Islet of Langerhans (tissue), 1 donor: ENCODE data around the gene MCRIP1.
A peak's percentile ranks its signal among the peaks of the same experiment; 100 is the strongest.

Experiments used
- FAIRE-seq: peaks from one replicate; lab custom pipeline; 2011; peaks lifted over from hg19 to GRCh38; lab: Jason Lieb, UNC

MCRIP1 gene

DNA sequence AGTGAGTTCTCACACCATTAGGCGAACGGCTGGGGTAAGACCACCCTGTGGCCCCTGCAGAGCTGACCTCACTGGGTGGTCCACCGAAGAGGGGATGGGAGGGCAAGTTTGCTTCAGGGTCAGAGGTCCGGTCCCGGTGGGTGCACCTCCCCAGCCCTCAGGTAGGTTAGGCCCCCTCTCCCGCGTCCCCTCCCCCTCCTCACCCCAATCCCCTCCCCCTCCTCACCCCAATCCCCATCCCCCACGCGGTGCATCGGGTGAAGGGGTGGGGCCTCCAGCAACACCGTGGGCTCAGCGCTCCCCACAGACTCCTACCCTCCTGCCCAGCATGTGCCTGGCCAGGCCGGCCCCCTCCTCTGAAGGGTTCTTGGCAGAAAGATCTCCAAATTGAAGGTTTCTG is 13.4 kb downstream of the MCRIP1 start:
- no peak for FAIRE-seq

DNA sequence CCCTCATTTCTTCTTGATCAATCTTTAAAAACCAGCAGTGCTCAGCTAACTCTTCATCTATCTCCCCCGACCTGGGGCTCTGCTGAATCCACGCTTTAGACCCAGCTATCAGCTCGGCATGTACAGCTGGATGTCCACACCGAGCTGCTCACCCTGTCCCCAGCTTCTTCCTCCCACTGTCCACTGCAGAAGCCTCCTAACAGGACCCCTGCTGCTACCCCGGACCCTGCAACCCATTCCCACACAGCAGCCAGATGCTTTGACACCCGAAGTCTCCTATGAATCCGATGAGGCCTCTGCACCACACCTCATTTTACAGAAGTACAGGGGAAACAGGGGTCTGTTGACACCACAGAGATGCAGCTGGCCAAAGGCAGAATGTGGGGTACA is 15.3 kb downstream of the MCRIP1 start:
- FAIRE-seq: no peak

DNA sequence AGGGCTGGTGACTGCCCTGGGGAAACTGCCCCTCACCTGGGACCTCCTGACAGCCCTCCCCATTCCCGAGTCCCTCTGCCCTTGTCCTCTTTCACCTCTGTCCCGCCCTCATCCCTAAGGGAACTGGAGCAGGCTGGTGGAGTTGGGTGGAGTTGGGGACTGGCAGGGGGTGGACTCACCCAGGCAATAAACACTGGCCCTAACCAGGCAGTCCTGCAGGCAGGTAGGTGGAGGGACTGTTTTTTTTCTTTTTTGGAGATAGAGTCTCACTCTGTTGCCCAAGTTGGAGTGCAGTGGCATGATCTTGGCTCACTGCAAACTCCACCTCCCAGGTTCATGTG is 17.5 kb downstream of the MCRIP1 start:
- FAIRE-seq: no peak

DNA sequence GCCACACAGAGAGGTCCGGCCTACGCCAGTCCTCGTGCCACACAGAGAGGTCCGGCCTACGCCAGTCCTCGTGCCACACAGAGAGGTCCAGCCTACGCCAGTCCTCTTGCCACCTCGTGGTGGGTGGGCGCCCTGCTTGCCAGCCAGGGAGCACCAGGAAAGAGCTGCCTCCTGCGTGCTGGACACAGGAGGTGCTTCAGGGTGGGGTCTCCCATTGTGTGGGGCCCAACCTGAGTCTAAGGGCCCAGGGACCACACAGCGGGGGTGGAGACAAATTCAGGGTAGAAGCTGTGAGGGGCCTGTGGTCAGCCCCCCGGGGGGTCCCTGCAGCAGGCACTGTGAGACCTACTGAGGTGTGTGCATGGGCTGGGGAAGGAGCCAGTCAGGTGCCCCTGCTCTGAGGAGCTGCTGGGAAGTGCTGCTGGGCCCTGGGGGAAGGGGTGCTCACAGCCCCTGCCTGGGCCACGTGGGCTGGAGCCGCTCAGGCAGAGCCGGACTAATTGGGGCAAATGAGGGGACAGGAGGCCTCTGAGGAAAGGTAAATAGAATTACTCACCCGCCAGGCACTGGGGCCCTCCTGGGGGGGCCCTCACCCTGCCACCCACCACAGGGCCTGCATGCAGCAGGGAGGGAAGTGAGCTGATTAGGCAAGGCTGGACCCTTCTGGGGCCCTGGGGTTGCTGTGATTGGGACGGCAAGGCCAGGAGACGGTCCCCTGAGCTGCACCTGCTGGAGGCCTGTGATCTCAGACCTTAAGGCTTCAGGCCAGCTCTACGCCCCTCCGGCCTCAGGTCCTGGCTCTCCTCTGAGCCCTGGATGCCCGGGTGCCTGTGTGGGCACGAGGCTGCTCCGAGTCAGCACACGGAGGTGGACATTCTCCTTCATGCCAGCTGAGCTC is 18.1 kb downstream of the MCRIP1 start:
- peak; percentile 88 for FAIRE-seq

DNA sequence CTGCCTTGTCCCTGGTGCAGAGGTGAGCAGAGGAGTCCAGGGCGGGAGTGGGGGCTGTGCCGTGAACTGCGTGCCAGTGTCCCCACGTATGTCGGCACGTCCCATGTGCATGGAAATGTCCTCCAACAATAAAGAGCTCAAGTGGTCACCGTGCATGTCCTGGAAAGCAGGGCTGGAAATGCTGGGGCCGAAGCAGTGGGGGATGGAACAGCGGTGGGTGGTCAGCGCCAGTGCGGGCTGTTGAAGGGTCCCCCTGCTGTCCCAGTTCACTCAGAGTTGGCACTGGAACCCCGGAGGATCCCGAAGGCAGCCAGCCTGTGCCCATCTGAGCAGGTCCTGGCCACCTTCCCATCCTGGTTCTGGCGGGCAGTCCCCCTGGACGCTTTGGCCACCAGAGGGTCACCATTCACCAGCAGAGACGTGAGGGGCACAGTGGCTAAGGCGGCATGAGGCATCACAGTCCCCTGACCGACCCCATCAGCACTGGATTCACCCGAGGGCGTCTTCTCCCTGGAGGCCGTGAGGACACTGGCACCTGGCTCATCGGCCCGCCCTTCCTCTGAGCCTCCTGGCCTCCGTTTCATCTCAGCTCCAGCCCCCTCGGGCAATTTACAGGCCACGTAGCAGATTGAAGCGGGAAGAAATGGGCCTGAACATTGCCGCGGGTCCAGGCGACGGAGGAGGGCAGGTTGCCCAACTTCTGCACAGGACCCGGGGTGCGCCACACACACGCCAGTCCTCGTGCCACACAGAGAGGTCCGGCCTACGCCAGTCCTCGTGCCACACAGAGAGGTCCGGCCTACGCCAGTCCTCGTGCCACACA is 19.0 kb downstream of the MCRIP1 start:
- no peak for FAIRE-seq

DNA sequence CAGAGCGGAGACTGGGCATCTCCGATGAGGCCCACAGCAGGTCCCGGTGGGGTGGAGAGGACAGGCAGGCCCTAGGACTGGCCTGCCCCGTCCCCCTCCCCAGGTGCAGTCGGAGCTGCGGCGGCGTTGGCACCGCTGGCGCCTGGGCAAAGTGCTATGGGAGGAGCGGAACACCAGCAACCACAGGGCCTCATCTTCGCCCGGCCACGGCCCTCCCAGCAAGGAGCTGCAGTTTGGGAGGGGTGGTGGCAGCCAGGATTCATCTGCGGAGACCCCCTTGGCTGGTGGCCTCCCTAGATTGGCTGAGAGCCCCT is 19.8 kb downstream of the MCRIP1 start:
- no peak for FAIRE-seq

DNA sequence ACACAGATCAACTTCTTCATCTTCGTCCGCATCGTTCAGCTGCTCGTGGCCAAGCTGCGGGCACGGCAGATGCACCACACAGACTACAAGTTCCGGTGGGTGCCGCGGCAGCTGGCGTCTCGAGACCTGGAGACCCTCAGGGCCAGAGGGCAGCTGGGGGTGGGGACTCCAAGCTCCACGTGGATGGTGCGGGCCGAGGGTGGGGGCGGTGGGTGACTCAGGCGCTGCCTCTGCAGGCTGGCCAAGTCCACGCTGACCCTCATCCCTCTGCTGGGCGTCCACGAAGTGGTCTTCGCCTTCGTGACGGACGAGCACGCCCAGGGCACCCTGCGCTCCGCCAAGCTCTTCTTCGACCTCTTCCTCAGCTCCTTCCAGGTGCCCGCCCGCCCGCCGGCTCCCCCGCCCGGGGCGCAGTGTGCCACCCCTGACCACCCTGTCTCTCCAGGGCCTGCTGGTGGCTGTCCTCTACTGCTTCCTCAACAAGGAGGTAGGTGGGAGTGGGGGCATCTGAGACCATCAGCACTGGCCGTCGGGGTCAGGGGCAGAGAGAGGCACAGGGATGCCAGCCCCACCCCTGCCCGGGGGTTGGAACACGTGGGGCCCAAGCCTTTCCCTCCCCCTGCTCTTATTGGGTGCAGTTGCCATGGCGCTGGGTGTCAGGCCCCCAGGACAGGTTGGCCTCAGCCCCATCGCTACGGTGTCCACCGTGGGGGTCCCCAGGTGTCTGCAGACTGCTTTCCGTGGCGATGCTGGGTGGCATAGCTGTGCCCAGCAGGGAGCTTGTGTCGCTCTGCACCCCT is 20.3 kb downstream of the MCRIP1 start:
- no peak for FAIRE-seq

DNA sequence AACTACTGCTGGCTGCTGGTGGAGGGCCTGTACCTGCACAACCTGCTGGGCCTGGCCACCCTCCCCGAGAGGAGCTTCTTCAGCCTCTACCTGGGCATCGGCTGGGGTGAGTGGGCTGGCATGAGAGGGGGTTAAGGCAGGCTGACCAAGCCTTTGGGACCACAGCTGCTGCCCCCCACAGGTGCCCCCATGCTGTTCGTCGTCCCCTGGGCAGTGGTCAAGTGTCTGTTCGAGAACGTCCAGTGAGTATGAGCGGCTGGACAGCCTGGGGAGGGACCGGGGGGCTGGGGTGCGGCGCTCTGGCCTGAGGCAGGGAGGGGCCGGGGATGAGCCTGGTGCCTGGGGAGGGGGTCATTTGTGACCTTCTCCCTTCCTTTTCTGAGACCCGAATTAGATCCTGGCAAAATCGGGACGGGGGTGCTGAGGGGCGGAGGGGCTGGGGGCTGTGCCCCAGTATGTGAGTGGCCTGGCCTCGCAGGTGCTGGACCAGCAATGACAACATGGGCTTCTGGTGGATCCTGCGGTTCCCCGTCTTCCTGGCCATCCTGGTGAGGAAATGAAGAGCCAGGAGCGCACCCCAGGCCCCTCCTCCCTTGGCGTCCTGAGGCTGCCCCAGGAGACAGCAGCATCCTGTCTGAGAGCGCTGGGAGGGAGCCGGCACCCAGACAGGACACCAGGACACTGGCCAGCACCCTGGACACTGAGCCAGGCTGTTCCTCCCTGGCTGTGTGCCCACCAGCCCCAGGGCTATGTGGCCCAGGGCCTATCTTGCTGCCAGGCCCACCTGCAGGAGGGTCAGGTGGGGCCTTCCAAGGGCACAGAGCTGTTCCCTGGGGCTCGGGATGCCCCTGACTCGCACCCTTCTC is 21.2 kb downstream of the MCRIP1 start:
- no peak for FAIRE-seq

DNA sequence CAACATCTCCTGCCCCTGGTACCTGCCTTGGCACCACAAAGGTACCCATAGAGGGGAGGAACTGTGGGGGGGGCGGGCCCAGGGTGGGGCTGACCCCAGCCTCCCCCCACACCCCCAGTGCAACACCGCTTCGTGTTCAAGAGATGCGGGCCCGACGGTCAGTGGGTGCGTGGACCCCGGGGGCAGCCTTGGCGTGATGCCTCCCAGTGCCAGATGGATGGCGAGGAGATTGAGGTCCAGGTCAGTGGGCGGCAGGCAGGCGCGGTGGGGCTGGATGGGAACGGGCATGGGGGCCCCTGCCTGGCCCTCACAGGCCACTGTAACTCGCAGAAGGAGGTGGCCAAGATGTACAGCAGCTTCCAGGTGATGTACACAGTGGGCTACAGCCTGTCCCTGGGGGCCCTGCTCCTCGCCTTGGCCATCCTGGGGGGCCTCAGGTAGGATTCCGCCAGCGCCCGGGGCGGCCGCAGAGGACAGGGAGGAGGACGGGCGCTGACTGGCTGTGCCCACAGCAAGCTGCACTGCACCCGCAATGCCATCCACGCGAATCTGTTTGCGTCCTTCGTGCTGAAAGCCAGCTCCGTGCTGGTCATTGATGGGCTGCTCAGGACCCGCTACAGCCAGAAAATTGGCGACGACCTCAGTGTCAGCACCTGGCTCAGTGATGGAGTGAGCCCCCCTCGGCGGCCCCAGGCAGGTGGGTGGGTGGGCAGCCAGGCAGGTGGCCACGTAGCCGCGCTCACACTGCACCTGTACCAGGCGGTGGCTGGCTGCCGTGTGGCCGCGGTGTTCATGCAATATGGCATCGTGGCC is 22.0 kb downstream of the MCRIP1 start:
- FAIRE-seq: no peak

DNA sequence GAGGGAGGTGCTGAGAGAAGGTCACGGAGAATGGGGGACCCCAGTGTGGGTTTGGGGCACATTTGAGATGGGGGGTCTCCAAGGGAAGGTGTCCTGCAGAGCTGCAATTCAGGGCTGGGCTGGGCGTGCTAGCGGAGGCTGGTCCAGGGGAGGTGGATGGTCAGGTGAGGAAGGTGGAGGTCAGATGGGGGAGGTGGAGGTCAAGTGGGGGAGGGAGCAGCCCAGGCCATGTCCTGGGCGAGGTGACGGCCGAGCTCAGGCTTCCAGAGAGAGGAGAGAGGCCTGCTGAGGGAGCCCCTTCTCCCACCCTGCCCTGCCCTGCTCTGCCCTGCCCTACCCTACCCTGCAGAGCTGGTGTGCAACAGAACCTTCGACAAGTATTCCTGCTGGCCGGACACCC is 22.6 kb downstream of the MCRIP1 start:
- FAIRE-seq: no peak

DNA sequence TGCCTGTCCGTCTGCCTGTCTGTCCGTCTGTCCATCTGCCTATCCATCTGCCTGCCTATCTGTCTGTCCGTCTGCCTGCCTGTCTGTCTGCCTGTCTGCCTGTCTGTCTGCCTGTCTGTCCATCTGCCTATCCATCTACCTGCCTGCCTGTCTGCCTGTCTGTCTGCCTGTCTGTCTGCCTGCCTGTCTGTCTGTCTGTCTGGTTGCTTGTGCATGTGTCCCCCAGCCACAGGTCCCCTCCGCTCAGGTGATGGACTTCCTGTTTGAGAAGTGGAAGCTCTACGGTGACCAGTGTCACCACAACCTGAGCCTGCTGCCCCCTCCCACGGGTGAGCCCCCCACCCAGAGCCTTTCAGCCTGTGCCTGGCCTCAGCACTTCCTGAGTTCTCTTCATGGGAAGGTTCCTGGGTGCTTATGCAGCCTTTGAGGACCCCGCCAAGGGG is 23.5 kb downstream of the MCRIP1 start:
- FAIRE-seq: no peak

DNA sequence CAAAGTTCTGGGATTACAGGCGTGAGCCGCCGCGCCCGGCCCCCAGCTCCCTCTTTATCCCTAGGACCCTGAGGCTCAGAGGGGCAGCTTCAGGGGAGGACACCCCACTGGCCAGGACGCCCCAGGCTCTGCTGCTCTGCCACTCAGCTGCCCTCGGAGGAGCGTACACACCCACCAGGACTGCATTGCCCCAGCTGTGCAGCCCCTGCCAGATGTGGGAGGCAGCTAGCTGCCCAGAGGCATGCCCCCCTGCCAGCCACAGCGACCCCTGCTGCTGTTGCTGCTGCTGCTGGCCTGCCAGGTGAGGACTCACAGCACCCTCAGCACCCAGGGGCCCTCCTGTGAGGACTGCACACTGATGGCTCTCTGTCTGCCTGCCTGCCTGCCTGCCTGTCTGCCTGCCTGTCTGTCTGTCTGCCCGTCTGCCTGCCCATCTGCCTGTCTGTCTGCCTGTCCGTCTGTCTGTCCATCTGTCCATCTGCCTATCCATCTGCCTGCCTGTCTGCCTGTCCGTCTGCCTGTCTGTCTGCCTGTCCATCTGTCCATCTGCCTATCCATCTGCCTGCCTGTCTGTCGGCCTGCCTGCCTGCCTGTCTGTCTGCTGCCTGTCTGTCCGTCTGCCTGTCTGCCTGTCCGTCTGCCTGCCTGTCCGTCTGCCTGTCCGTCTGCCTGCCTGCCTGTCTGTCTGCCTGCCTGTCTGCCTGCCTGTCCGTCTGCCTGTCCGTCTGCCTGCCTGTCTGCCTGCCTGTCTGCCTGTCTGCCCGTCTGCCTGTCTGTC is 24.1 kb downstream of the MCRIP1 start:
- FAIRE-seq: no peak

DNA sequence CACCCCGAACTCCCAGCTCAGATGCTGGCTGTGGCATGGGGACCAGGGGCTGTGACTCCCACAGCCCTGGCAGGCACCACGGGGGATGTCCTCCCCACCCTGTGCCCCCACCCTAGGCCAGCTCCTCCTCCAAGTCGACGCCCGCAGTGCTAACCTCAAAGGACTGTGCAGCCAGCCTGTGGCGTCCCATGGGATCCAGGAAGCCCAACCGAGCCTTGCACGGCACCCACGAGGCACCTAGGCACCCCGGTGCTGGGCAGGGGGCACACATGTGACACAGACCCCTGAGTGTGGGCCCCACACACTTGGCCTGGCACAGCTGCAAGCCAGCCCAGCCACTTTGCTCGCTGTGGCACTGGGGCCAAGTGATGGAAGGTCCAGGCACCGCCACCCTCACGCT is 25.3 kb downstream of the MCRIP1 start:
- FAIRE-seq: no peak

DNA sequence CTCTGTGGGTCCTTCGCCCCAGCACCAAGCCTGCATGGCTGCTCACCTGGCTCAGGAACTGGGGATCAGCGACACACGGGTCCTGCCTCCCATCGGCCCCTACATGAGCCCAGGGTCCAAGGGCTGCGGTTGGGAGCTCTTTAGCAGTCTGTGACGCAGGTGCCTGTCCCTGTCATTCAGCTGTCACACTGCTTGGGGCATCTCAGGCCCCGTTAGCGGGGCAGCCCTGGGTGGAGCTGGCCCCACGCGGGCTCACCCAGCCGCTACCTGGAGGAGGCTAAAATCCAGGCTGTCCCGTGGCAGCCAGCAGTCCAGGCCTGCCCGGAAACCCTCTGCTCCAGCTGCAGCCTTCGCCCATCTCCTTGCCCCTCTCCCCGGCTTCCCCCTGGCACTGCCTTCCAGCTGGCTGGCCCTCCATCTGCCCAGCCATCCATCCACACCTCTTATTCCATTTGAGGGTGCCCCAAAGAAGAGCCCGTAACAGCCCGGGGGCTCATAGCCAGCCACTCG is 25.8 kb downstream of the MCRIP1 start:
- FAIRE-seq: no peak

DNA sequence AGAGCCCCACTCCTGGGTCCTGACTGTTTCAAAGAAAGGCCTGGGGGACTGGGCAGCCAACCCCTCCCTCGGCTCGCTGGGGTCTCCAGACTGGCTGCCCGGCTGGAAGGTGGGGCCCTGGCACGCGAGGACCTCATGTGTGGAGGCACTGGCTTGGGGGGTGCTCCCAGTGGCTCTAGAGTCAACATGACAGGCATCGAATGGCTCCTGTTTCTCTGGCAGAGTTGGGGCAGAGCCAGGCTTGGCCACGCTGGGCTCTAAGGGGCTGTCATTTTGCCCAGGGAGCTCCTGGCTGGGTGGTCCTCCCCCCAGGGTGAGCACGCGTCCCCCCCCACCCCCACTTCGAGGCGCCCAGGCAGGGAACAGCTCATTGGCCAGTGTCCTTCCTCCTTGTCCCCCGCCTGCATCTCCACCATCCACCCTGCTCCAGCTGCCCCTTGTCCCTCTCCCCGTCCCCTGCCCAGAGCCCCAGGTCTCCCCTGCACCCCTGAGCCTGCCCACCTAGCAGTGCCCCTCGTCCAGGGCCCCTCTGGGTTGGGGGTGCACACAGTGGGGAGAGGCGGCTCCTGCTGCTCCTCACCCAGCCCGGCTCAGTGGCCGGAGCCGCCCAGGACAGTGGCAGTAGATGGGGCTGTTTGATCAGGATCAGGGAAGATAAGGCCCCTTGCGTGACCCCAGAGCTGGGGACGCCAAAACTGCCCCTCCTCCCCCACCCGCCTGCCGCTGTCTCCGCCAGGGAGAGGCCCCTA is 26.5 kb downstream of the MCRIP1 start:
- FAIRE-seq: no peak

DNA sequence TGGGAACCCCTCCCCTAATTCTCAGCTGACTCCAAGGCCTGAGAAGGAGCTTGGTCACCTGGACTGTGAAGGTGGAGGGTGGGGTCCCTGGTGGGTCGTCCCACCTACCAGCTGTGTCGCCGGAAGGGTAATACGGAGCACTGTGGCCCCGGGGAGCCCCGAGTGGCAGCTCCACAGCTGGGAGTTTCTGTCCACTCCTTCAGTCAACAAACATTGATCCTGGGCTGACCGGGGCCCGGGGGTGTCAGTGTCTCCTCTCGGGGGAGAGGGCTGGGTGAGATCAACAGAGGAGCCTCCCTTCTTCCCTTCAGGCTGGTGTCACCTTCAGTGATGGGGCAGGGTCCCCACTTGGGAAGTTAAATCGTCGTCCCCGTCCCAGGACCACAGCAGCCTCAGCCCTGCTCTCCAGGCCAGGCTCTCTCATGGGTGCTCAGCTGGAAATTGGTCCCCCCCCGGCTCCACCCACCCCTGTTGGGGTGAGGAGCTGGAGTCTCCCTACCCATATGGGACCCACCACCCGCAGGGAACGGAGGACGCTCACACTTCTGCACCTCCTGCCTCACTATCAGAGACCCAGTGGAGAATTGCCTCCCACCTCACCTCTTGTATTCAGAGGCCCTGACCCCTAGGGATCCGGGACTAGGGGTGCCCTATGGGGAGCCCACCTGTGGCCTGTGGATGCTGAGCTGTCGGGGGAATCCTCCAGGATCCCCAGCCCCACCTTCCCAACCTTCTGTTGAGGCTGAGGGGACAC is 27.2 kb downstream of the MCRIP1 start:
- FAIRE-seq: no peak

DNA sequence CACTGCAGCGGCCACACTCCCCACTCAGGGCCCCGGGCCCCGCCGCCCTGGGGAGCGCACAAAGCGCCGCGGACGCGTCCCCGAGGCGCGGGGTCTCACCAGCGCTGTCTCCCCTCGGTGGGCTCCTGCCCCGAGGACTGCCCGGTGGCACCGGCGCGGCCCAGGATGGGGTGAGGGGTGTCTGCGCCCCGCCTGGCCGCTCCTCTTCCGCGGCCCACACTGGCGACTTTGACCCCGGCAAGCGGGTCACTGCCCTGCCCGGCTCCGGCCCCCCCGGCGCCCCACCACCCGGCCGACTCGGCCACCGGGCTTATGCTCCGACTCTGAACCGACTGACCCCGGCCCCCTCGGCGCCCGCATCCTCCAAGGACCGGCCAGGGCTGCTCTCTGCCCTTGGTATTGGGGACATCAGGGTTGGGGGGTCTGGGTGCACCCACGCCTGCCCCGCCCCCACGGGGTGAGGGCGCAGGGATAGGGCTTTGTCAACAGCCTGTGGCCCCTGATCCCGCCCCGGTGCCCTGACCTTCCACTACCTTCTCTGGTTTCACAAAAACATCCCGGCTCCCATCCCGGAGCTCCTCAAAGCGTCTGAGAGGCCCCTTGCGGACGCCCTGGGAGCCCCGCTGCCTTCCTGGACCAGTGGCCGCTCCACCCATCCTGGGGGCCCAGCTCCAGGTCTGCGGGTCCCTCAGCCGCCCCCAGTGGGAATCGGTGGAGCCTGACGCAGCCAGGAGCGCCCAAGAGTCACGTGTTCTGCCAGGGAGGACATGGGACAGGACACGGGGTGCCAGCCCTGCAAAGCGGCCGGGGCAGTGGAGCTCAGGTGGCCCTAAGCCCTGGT is 28.3 kb downstream of the MCRIP1 start:
- no peak for FAIRE-seq
